Breast epithelium (tissue), 4 donors: Measurements from ENCODE around the gene NEDD9. TPM values are rescaled to one million over a fixed set of nuclear protein-coding genes. Genes with fewer than 3 reads are reported as not detected.
A peak's percentile ranks its signal among the peaks of the same experiment; 100 is the strongest.

Experiments used
- DNase-seq, 2 donors: peaks; one replicate each; pipeline ENCODE4 v3.0.0-alpha.2; 2019; ENCODE audit warnings: low spot score in 2 of 2
- H3K27ac ChIP-seq, 2 donors: fragments of 200-600 bp; sonication (generic) in 1 of 2; one replicate each; pipeline ENCODE4 v1.5.1; 2016 to 2019; ENCODE audit warnings: mild to moderate bottlenecking in 1 of 2
- H3K27me3 ChIP-seq, 2 donors: fragments of 200-600 bp; sonication (generic) in 1 of 2; one replicate each; pipeline versions ENCODE4 v1.5.1 to v1.6.0; 2017 to 2019; ENCODE audit warnings: control low read depth in 1 of 2, mild to moderate bottlenecking in 1 of 2
- H3K36me3 ChIP-seq: fragments of 200-600 bp; one replicate; pipeline ENCODE4 v1.5.1; 2019
- H3K4me1 ChIP-seq, 2 donors: fragments of 200-600 bp; sonication (generic); one replicate each; pipeline ENCODE4 v1.5.1; 2016 to 2019; ENCODE audit warnings: control low read depth in 1 of 2
- H3K4me3 ChIP-seq, 3 donors: fragments of 200-600 bp; sonication (generic); 1 replicate in 2 of 3; 2 replicates in 1 of 3; pipeline ENCODE4 v1.5.1; 2016 to 2019; ENCODE audit warnings: mild to moderate bottlenecking in 3 of 3, moderate library complexity in 2 of 3
- H3K9me3 ChIP-seq, 2 donors: fragments of 200-600 bp; sonication (generic) in 1 of 2; one replicate each; pipeline ENCODE4 v1.5.1; 2016 to 2019; ENCODE audit warnings: control low read depth in 1 of 2
- CTCF ChIP-seq, 3 donors: fragments of 450-650 bp; IDR thresholded peaks; one replicate each; pipeline ENCODE4 v1.5.1; 2016 to 2017; ENCODE audit warnings: antibody characterized with exemption in 3 of 3, mild to moderate bottlenecking in 3 of 3, moderate library complexity in 3 of 3
- POLR2A ChIP-seq: fragments of 450-650 bp; IDR thresholded peaks from one replicate; pipeline ENCODE4 v1.6.1; 2016; ENCODE audit warnings: antibody characterized with exemption, mild to moderate bottlenecking, moderate library complexity
- POLR2AphosphoS5 ChIP-seq, 3 donors: sonication (generic); formaldehyde crosslinking; IDR thresholded peaks; one replicate each; pipeline ENCODE4 v1.6.1; 2017; ENCODE audit warnings: antibody characterized with exemption in 3 of 3
- intact Hi-C: fragments of 100-400 bp; cut with DNase I; formaldehyde crosslinking; loops from one replicate; pipeline ENCODE4 v1.15.1; 2023; ENCODE audit warnings: low total_unique reads
- total RNA-seq, 3 donors: library from RNA; depleted of rRNA; stranded (reverse); fragments of >200 nt; gene quantifications; one replicate each; pipeline ENCODE4 v1.1.0, GENCODE V29; 2016

NEDD9 gene
- total RNA-seq, 3 donors from 2014 or later = 41.4 to 108 (median 79.2) TPM

GRCh38 chr6:11231564-11232192, 790 bp downstream of the NEDD9 start:
- H3K9me3 ChIP-seq = no peaks in the 10 kb centered on the region
- intact Hi-C loops = no loop called here
- no peaks in the 10 kb centered on the region for H3K4me1 ChIP-seq
- TF ChIP-seq CTCF (IDR thresholded peaks at IDR 0.05) (no peak), POLR2AphosphoS5 (IDR thresholded peaks at IDR 0.05) (no peak), POLR2A (no peak)
- no peaks in the 10 kb centered on the region for H3K36me3 ChIP-seq
- peak overlapping the region; percentile 93 to 98 for H3K27ac ChIP-seq
- no peak for DNase-seq
- H3K4me3 ChIP-seq = peak overlapping the region; percentile 62 to 83 (median 79)
- H3K27me3 ChIP-seq = no peaks in the 10 kb centered on the region

- DNase-seq = no peak
- peak overlapping the region; percentile 62 to 83 (median 79) for H3K4me3 ChIP-seq
- no peaks in the 10 kb centered on the region for H3K9me3 ChIP-seq
- H3K4me1 ChIP-seq = no peaks in the 10 kb centered on the region
- TF ChIP-seq CTCF (IDR thresholded peaks at IDR 0.05) (no peak), POLR2A (no peak), POLR2AphosphoS5 (IDR thresholded peaks at IDR 0.05) (no peak)
- intact Hi-C loops = no loop called here
- H3K27ac ChIP-seq = peak overlapping the region; percentile 93 to 98
- no peaks in the 10 kb centered on the region for H3K36me3 ChIP-seq
- H3K27me3 ChIP-seq = no peaks in the 10 kb centered on the region
These were observed 1.4 kb downstream of the NEDD9 start for GRCh38 chr6:11231108-11231463.

- DNase-seq = no peak
- Histone ChIP-seq H3K36me3 (no peaks in the 10 kb centered on the region), H3K4me3 (peak overlapping the region; percentile 62 to 83 (median 79)), H3K9me3 (no peaks in the 10 kb centered on the region), H3K27me3 (no peaks in the 10 kb centered on the region), H3K4me1 (no peaks in the 10 kb centered on the region), H3K27ac (peak overlapping the region; percentile 93 to 98)
- TF ChIP-seq POLR2A = no peak
- TF ChIP-seq POLR2AphosphoS5 (IDR thresholded peaks at IDR 0.05) = no peak
- no peak for TF ChIP-seq CTCF (IDR thresholded peaks at IDR 0.05)
- intact Hi-C loops = no loop called here
These were observed 2.0 kb downstream of the NEDD9 start for GRCh38 chr6:11230158-11231107.

- DNase-seq = no peak
These were observed 2.8 kb downstream of the NEDD9 start for GRCh38 chr6:11229655-11230046.

More at GRCh38 chr6:11229655-11230046, 2.8 kb downstream of the NEDD9 start:
- H3K4me1 ChIP-seq = no peaks in the 10 kb centered on the region
- TF ChIP-seq POLR2AphosphoS5 (IDR thresholded peaks at IDR 0.05) (peak in 1 of 3 donors; percentile 51), CTCF (IDR thresholded peaks at IDR 0.05) (no peak), POLR2A (no peak)
- H3K4me3 ChIP-seq = peak overlapping the region; percentile 62 to 83 (median 79)
- intact Hi-C loops = no loop called here
- peak overlapping the region; percentile 93 to 98 for H3K27ac ChIP-seq
- no peaks in the 10 kb centered on the region for H3K9me3 ChIP-seq
- no peaks in the 10 kb centered on the region for H3K27me3 ChIP-seq
- no peaks in the 10 kb centered on the region for H3K36me3 ChIP-seq
